ENCODE results near the gene SETBP1. TPM values are rescaled to one million over a fixed set of nuclear protein-coding genes. Genes with fewer than 3 reads are reported as not detected.

SETBP1 gene
- total RNA-seq, 1 donor: 22.8 TPM

- Histone ChIP-seq H3K4me2 (ENCODE audit: insufficient read depth, low read length) (no peak overlapping the region), H3K4me1 (ENCODE audit: insufficient read depth, low read length) (no peaks in the 10 kb centered on the region)
Measured at GRCh38 chr18:44791520-44791919, 110.8 kb downstream of the SETBP1 start.

GRCh38 chr18:44792456-44793061, 111.9 kb downstream of the SETBP1 start:
- no peaks in the 10 kb centered on the region for H3K27me3 ChIP-seq (ENCODE audit: insufficient read depth, low read length)
- no peaks in the 10 kb centered on the region for H3K9me3 ChIP-seq (ENCODE audit: low read depth, low read length)
- H4K20me1 ChIP-seq (ENCODE audit: insufficient read depth, low read length): no peaks in the 10 kb centered on the region
- no peak overlapping the region for H3K4me3 ChIP-seq (ENCODE audit: insufficient read depth, low read length)
- DNase-seq (ENCODE audit: insufficient read length, low spot score, missing footprints): no peak
- TF ChIP-seq CTCF (IDR thresholded peaks at IDR 0.05; ENCODE audit: extremely low read depth, low read depth, low read length): no peak
- H3K36me3 ChIP-seq (ENCODE audit: insufficient read depth, low read length): no peaks in the 10 kb centered on the region
- no peak overlapping the region for H3K27ac ChIP-seq (ENCODE audit: low read depth, low read length)
- H3K4me2 ChIP-seq (ENCODE audit: insufficient read depth, low read length): no peak overlapping the region
- H3K4me1 ChIP-seq (ENCODE audit: insufficient read depth, low read length): no peaks in the 10 kb centered on the region
- no peaks in the 10 kb centered on the region for H3K79me2 ChIP-seq (ENCODE audit: insufficient read depth, low read length)
- H2AFZ ChIP-seq (ENCODE audit: low read length): no peak overlapping the region

More at GRCh38 chr18:44791520-44791919, 110.8 kb downstream of the SETBP1 start:
- no peak for TF ChIP-seq CTCF (IDR thresholded peaks at IDR 0.05; ENCODE audit: extremely low read depth, low read depth, low read length)
- Histone ChIP-seq H3K4me3 (ENCODE audit: insufficient read depth, low read length) (no peak overlapping the region), H3K9me3 (ENCODE audit: low read depth, low read length) (no peaks in the 10 kb centered on the region), H3K79me2 (ENCODE audit: insufficient read depth, low read length) (no peaks in the 10 kb centered on the region), H4K20me1 (ENCODE audit: insufficient read depth, low read length) (no peaks in the 10 kb centered on the region), H3K27ac (ENCODE audit: low read depth, low read length) (no peak overlapping the region), H3K27me3 (ENCODE audit: insufficient read depth, low read length) (no peaks in the 10 kb centered on the region), H3K36me3 (ENCODE audit: insufficient read depth, low read length) (no peaks in the 10 kb centered on the region), H2AFZ (ENCODE audit: low read length) (no peak overlapping the region)
- no peak for DNase-seq (ENCODE audit: insufficient read length, low spot score, missing footprints)

GRCh38 chr18:44793194-44793593, 112.5 kb downstream of the SETBP1 start:
- Histone ChIP-seq H3K4me3 (ENCODE audit: insufficient read depth, low read length) (no peak overlapping the region), H3K79me2 (ENCODE audit: insufficient read depth, low read length) (no peaks in the 10 kb centered on the region), H4K20me1 (ENCODE audit: insufficient read depth, low read length) (no peaks in the 10 kb centered on the region), H3K4me2 (ENCODE audit: insufficient read depth, low read length) (no peak overlapping the region), H3K36me3 (ENCODE audit: insufficient read depth, low read length) (no peaks in the 10 kb centered on the region), H3K27me3 (ENCODE audit: insufficient read depth, low read length) (no peaks in the 10 kb centered on the region), H3K9me3 (ENCODE audit: low read depth, low read length) (no peaks in the 10 kb centered on the region), H2AFZ (ENCODE audit: low read length) (no peak overlapping the region), H3K4me1 (ENCODE audit: insufficient read depth, low read length) (no peaks in the 10 kb centered on the region), H3K27ac (ENCODE audit: low read depth, low read length) (no peak overlapping the region)
- no peak for DNase-seq (ENCODE audit: insufficient read length, low spot score, missing footprints)
- TF ChIP-seq CTCF (IDR thresholded peaks at IDR 0.05; ENCODE audit: extremely low read depth, low read depth, low read length): no peak

- no peak for TF ChIP-seq CTCF (IDR thresholded peaks at IDR 0.05; ENCODE audit: extremely low read depth, low read depth, low read length)
- Histone ChIP-seq H4K20me1 (ENCODE audit: insufficient read depth, low read length) (no peaks in the 10 kb centered on the region), H3K4me2 (ENCODE audit: insufficient read depth, low read length) (no peak overlapping the region), H3K4me1 (ENCODE audit: insufficient read depth, low read length) (no peaks in the 10 kb centered on the region), H2AFZ (ENCODE audit: low read length) (no peak overlapping the region), H3K27me3 (ENCODE audit: insufficient read depth, low read length) (no peaks in the 10 kb centered on the region), H3K36me3 (ENCODE audit: insufficient read depth, low read length) (no peaks in the 10 kb centered on the region), H3K27ac (ENCODE audit: low read depth, low read length) (no peak overlapping the region), H3K9me3 (ENCODE audit: low read depth, low read length) (no peaks in the 10 kb centered on the region), H3K4me3 (ENCODE audit: insufficient read depth, low read length) (no peak overlapping the region), H3K79me2 (ENCODE audit: insufficient read depth, low read length) (no peaks in the 10 kb centered on the region)
- no peak for DNase-seq (ENCODE audit: insufficient read length, low spot score, missing footprints)
Measured at GRCh38 chr18:44793685-44794084, 113.0 kb downstream of the SETBP1 start.

All from osteoblast (primary cell).